GM18498 (cell line): ENCODE results near the gene KRTAP3-1.

Source experiments
- ATAC-seq: cut with Tn5 transposase; IDR thresholded peaks from one replicate; pipeline ENCODE4 v1.9.1; 2021; ENCODE audit warnings: mild to moderate bottlenecking, moderate library complexity; ENCODE audit not compliant: unreplicated experiment

KRTAP3-1 gene

DNA sequence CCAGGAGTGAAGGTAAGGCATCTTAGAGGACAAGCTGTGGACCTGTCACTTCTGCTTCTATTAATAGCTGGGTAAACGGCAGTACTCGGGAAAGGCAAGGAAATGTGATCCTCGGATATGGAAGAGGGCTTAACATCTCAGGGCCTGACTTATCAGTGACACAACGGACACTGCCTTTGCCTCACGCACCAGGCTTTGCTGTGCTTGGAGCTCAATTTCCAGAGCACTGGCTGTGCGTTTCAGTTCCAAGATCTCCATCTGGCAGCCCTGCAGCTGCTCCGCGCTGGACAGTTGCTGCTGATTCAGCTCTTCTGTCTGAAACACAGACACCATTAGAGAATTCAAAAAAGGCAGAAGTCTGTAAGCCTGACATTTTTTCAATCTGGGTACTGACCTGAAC is 28.3 kb downstream of the KRTAP3-1 start:
- ATAC-seq = no peak

DNA sequence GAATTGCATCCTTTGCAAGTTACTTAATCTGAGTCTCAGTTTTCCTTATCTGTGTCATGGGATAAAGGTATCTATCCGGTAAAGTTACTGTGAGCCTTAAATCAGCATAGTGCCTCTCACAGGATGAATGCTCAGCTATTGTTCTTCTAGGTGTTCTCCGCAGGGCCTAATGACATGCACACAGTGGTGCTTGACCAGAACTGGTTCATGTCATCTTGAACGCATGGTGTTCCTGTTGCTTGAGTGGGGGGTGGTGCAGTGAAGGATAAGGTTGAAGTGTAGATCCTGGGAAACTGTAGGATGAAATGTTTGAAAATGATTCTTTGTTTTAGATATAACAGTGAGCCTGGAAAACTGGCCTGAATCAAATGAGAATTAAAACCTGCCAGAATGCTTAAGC is 28.8 kb downstream of the KRTAP3-1 start:
- ATAC-seq = no peak

DNA sequence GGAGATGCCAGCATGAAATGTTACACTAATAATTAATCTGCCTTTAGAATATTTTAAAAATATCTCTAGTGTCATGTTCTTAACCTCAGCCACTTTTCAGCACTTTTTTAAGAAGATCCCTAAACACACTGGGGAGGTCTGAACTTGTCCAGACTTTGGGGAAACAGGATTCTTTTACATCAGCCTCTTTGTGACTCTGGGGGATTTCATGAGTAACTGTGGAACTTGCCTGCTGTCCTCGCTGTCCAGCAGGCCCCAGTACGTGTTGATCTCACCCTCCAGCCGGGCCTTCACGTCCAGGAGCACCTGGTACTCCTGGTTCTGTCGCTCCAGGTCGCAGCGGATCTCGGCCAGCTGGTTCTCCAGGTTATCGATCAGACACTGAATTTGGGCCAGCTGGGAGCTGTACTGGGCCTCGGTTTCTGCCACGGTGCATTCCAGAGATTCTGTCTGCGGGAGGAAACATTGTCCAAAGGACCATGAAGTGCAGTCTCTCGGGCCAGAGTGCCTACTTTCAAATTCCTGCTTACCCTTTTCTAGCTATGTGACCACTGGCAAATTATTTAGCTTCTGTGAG is 30.3 kb downstream of the KRTAP3-1 start:
- no peak for ATAC-seq

GRCh38 chr17:40975516-40975915 is 33.4 kb downstream of the KRTAP3-1 start:
- no peak for ATAC-seq

GRCh38 chr17:40974366-40974765 is 34.6 kb downstream of the KRTAP3-1 start:
- ATAC-seq = no peak

GRCh38 chr17:40967582-40967981 is 41.3 kb downstream of the KRTAP3-1 start:
- no peak for ATAC-seq

DNA sequence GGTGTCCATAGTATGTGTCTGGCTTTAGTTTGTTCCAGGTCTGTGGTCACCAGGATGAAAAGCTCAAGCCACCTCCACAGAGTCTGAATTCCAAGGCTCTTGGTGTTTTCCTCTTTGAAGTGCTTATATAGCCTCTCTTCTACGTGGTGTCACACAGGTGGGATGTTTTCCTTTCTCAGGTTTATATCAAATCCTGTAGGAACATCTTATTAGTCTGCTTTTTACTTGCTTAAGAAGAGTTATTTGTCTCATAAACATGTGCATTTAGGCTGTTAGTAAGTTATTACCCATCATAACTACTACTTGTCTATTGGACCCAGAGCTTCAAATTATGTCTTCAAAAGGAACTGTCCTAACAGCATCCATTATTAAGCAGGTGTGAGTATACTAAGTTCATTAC is 42.1 kb downstream of the KRTAP3-1 start, which contains the start of gene KRT39:
TSS of gene KRT39 (minus strand) at position 101 of the 400 bp plus-strand sequence. CDS start at position 9, 92 bp downstream.
- ATAC-seq = no peak

GRCh38 chr17:40963838-40964237 is 45.1 kb downstream of the KRTAP3-1 start:
- ATAC-seq = no peak

- ATAC-seq = no peak
These were observed 46.8 kb downstream of the KRTAP3-1 start for GRCh38 chr17:40962059-40962561.

DNA sequence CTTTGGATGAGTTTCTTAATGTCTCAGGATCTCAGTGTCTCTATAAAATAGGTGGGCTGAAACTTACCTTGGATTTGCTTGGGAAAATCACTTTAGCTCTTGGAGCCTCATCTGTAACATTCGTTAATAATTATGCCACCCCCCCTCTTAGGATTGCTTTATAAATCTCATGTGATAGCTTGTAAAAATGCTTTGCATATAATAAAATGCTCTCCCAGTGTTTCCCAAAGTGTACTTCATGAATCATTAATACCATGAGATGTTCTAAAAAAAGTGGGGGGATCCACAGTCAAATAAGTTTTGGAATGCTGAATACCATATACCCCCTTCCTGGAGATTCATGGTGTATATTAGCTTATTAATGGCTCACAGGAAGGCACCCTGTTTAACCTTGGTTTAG is 47.3 kb downstream of the KRTAP3-1 start:
- no peak for ATAC-seq

DNA sequence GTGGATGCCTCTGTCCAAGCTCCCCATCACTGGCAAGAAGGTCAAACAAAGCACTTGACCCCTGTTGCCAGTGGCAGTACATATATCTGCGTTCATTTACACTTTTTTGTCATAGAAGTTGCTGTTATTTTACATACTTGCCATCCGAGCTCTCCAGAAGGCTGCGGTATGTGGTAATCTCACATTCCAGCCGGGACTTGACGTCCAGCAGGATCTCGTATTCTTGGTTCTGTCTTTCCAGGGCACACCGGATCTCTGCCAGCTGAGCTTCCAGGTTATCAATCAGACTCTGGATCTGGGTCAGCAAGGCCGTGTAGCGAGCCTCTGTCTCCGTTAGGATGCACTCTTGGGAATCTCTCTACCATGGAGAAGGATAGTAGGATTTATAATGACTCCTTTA is 48.8 kb downstream of the KRTAP3-1 start:
- no peak for ATAC-seq
